HG03066 (cell line): Measurements from ENCODE around the gene OPN1LW.
"Not testable (repeated sequence)": the region's sequence is repeated elsewhere in the genome, so short reads cannot be mapped to it uniquely, and the experiment has no call there.

Source experiments
- ATAC-seq: cut with Tn5 transposase; IDR thresholded peaks from one replicate; pipeline ENCODE4 v1.9.1; 2021; ENCODE audit warnings: low read depth; ENCODE audit not compliant: unreplicated experiment

OPN1LW gene

DNA sequence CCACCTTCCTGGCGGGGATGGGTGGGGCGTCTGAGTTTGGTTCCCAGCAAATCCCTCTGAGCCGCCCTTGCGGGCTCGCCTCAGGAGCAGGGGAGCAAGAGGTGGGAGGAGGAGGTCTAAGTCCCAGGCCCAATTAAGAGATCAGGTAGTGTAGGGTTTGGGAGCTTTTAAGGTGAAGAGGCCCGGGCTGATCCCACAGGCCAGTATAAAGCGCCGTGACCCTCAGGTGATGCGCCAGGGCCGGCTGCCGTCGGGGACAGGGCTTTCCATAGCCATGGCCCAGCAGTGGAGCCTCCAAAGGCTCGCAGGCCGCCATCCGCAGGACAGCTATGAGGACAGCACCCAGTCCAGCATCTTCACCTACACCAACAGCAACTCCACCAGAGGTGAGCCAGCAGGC lies at the start of gene OPN1LW:
TSS of gene OPN1LW (plus strand) at position 234 of the 400 bp plus-strand sequence. CDS start at position 275, 41 bp downstream.
- not testable (repeated sequence) for ATAC-seq

DNA sequence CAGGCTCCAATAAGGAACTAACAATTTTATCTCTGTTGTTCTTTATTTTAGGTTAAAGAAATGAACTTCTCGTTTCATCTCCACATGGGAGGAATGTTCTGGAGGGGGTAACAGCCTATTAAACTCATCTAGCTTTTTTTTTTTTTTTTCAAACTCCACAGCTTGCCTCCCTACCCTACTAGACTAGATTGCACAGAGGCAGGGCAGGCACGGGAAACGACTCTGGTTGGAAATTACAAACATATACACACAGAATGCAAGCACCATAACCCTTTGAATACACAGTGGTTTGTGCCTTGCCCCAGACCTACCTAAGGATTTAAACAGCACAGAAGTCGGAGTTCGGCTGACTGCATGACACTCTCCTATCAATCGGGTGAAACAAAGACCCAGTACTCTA lies 49.2 kb upstream of the OPN1LW start:
- no peak for ATAC-seq

DNA sequence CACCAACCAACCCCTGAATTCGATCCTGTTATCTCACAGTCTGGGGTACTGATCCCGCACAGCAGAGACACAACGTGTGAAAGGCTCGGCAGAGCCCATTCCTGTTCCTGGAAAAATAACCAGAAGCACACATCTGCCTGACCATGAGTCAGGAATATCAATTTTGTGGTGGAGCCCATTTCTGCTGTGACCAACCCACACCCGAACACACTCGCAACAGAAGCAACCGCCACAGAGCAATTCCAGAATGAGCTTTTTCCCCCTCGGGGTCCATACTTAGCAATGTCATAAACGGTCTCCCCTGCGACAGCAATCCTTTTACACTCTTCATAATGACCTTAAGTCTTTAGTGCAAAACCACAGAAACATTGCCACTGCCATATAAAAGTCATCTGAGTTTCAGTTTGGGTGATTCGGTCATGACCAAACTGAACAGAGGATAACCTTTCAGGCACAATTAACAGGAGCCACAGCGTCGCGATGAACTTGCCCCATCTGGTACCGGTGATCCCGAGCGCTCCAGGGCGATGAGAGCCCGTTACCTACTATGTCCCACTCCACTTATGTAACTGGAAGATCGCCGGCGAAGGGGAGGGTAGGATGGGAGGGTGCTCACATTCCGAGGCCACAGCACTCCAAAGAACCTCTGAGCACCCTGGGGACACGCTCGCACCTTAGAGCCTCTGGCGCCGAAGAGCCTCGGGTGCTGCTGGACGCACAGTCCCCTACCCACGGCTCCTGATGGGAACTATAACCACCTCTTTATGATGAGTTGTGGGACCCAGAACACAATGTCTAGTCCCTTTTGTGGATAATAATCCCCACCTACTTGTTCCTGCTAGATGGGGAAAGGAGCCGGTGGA lies 47.7 kb upstream of the OPN1LW start:
- no peak for ATAC-seq

DNA sequence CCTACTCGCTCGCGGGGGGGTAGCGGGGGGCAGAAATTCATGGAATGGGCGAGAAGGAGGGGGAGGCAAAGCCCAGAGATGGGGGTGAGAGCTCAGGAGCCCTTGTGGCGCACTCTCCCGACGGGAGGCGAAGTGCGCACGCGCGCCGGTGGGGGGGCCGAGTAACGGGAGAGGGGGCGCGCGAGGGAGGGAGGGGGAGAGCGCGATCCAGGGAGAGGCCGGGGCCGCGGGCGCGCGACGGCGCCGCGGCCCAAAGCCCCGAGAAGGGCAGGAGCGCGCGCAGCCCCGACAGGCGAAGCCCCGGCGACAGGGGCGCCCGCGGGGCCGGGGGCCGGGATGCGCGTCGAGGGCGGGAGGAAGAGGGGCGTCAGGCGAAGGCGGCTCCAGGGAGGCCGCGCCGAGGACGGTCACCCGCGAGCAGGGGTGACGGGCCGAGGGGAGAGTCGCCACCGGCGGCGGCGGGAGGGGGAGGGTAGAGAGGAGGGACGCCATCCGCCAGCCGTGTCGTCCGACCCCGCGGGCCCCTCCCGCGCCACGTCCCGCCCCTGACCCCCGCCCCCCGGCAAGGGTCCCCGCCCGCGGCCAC lies 46.9 kb upstream of the OPN1LW start:
- peak; percentile 40 for ATAC-seq

DNA sequence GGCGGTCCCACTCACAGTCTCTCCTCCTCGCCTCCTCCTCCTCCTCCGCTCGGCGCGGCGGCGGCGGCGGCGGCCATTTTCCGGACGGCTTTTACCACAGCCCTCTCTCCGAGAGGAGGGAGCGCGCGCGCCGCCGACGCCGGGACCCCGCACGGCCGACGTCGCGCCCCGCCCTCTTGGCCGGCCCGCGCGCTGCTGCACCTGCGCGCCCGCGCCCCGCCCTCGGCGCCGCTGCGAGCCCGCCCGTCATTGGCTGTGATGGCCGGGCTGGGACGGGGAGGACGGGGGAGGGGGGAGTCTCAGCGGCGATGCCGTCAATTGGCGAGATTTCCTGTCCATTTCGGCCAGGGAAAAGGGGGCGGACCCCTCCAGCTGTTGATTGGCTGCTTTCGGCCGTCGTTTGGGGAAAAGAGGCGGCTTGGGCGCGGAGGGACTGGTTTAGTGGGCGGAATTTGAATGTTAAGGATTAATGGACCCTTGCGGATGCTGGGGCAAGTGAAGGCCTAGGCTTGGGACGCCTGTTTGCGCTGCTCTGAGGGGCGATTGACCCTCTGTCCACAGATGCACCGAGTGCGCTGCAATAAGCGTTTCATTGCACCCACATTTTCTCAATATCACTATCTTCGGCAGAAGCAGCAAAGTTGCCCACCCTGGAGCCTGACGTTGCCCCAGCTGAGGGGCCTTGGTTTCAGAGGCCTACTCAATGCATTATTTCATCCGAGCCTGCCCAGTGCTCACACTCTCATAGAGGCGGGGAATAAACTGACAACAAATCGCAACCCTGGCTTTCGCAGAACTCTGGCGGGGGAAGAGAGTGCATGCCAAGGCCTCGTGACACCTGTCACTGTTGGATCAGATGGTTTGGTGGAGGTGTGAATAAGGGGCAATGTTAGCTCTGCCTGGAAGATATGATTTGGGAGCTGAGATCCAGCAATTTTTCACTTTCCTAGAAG lies 46.2 kb upstream of the OPN1LW start, which contains the start of gene MECP2:
TSS of gene MECP2 (minus strand) at position 129 of the 953 bp plus-strand sequence.
- ATAC-seq: peak; percentile 77

DNA sequence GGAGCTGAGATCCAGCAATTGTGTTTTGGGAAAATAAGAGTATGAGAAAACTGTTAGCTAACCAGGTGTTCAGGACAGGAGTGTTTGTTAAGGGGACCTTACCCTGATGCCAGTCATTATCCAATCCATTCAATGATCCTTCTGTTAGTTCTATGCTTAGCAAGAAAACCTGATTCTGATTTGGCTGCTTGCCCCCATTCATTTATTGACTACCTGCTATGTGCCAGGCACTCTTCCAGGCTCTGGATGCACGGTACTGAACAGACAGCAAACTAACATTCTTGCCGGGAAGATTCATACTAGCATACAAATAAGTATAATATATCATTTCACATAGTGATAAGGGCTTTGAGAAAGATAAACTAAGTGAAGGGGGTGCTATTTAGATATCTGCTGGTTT lies 45.5 kb upstream of the OPN1LW start:
- no peak for ATAC-seq

DNA sequence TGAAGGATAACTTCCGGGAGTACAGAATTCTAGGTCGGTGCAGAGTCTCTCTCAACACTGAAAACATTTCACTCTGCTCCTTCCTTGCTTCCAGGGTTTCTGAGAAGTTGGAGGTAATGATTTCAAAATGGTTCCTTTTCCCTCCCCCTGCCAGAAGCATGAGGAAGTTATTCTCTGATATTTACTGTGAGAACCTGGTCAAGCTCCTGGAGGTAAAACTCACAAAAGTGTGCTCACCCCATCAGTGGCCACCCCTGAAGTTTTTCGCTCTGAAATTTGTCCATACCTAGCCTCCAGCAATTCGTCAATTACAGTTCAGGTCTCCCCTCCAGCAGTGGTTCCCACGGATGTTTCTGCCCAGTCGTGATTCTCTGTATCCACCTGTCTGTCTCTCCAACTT lies 30.3 kb upstream of the OPN1LW start:
- no peak for ATAC-seq

DNA sequence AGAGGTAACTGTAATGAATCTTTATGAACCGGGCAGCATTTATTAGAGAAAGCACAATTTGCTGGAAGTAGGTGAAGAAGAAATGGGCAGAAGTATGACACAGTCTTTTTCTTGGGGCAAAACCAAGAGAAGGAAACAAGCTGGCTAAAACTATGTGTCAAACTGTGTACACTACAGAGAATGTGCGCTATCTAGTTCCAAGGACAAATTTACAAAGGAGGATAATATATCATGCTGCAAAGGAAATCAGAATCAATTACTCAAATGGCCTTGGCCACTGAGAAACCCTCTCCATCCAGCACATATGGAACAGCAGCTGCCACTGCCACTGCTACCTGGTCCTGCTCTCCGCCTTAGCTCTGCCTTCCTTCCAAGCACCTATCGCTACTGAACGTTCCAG lies 29.4 kb upstream of the OPN1LW start:
- ATAC-seq: no peak

DNA sequence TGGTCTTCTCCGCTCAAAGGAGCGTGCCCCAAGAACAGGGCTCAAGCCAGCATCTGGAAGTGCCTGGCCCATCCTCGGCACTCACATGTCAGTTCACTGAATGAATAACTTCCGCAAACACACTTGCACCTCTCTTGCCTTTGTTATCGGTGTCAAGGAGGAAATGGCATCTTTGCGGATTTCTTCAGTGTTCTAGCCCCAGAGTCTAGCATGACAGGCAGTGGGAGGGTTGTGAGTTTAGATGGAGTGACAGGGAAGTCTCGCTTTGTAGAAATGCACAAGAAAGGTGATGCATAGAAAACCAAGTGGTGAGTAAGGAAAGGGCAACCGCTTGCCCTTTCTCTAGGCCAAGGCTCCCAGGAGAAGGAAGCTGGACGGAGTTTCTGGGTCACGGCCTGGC lies 29.0 kb upstream of the OPN1LW start:
- no peak for ATAC-seq

DNA sequence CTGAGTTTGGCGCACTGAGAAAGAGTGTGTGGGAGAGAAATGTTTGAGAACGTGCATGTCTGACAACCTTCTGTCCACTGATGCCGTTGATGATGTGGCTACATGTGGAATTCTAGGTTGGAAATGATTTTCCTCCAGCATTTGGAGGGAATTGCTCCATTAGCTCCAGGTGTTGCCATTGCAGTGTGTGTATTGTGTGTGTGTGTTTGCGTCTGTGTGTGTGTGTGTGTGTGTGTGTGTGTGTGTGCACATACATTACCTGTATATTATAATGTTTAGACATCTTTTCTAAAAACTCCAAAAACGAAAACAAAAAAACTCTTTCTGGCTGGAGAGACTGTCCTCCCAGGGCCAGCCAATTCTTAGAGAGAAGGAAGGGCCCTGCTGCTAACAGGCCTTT lies 28.3 kb upstream of the OPN1LW start:
- no peak for ATAC-seq

DNA sequence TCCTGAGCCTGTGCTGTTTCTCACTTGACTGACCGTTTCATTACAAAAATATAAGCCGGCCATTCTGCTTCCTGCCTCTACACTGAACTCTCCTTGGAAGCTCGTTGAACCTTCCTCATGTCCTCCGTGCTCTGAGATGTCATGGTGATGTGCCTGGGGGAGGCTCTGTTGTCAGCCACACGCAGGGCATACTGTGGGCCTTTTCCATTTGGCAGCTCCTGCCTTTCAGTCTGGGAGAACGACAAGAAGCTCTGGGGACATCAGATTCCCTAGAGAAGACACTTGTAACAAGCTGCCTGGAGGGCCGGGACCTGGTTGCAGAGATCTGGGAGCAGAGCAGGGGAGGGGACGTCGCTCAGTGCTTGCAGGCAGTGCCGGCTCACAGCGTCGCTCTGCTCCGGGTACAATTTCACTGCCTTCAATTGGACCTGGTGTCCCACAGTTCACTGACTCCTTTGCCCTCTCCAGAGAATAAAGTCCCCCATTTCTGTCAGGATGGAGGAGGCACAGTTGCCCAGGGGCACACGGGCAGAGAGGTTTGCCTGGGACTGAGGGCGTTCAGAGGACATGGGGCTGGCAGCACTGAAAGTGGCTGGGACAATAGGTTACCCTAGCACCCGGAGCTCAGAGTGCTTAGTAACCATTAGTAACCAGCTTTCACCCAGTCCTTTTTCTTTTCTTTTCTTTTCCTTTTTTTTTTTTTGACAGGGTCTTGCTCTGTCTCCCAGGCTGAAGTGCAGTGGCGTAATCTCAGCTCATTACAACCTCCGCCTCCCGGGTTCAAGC lies 27.4 kb upstream of the OPN1LW start:
- no peak for ATAC-seq

DNA sequence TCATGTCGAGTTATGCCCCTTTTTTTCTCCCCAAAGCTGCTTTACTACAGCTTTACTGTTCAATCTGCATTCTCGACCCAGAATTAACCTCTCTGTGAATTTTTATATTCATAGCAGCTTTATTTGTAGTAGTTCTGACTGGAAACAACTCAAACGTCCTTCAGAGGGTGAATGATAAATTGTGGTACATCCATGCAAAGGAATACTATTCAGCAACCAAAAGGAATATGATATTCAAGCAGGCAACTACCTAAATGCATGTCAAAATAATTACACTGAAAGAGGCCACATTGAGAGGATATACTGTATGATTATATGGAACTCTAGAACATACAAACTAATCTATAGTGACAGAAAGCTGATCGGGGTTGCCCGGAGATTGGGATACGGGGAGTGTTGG lies 26.5 kb upstream of the OPN1LW start:
- no peak for ATAC-seq

DNA sequence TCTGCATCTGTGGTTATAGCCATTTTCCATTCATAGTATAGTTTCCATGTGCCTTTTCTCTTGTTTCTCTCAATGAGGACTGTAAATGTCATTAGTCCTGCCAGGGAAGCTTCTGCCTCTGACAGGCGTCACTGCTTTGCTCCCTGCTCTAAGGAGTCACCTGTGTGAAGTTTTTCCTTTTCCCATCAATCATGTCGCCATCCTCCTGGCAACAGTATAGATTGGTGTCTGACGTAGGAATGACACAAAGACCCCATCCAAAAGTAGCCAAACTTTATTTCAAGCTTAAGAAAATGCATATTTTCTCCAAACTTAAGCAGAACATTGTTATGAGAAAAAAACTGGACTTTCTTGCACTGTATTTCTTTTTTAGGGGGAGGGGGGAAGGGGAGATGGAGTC lies 23.5 kb upstream of the OPN1LW start:
- ATAC-seq: no peak

DNA sequence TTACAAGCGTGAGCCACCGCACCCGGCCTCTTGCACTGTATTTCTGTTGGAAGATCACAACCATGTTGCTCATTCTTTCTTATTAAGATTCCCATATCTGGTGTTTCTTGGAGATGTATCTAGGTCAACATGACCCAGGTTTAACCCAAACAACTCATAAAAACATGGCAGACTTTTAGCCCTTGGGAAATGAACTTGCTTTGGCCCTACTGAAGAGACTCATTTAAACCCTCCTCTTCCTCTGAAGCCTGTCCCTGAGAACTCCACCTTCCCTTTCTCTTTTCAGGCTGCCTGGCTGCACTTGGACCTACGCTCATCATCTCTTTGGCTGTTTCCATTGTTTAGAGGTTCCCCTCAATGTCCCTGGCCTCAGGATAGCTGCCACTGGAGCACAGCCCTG lies 22.8 kb upstream of the OPN1LW start:
- no peak for ATAC-seq

DNA sequence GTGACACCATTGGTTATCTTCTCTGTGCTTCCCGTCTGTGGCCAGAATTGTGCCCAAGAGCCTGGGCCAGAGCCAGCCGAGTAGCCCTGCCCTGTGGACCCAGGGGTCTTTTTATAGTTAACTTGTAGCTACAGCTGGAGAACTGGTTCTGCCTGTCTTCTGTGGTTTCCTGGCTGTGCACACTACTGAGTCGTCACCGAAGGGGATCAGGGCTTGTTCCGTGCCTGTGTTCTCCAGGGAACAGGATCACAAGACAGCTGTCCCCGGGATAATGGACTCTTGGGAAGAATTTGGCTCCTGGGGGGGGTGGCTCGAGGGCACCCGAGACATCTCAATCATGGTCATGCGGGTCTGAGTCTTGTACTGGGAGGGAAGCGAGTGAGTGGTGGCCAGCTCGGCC lies 22.1 kb upstream of the OPN1LW start:
- no peak for ATAC-seq

DNA sequence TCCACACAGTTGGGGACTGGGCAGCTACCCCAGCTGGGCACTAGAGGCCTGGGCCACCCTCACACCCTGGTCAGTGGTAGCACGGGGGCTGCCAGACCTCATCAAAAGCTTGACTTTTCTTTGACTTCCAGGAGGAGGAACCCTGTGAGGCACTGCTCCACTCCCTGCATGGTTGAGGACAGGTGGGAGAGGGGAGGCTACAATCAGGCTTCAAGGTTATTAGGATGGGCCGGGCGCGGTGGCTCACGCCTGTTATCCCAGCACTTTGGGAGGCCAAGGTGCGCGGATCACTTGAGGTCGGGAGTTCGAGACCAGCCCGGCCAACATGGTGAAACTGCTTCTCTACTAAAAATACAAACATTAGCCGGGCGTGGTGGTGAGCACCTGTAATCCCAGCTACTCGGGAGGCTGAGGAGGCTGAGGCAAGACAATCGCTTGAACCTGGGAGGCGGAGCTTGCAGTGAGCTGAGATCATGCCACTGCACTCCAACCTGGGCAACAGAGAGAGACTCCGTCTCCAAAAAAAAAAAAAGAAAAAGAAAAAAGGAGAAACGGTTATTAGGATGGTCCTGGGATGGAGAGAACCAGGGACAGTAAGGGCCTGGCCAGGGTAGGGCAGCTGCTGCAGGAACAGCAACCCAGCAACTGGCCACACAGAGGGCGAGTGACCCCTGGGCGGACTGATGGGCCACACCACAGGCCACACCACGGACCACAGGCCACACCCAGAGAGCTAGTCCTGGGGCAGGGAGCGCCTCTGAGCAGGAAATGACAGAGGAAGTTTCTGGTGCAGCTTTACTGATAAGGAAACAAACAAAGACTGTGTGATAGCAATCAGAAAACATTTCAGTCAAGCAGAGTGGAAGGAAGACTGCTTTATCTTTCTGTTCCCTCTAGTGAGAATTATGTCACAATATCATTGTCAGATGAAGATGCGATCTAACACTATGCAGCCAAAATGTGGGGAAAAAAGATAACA lies 20.5 kb upstream of the OPN1LW start:
- ATAC-seq: no peak

DNA sequence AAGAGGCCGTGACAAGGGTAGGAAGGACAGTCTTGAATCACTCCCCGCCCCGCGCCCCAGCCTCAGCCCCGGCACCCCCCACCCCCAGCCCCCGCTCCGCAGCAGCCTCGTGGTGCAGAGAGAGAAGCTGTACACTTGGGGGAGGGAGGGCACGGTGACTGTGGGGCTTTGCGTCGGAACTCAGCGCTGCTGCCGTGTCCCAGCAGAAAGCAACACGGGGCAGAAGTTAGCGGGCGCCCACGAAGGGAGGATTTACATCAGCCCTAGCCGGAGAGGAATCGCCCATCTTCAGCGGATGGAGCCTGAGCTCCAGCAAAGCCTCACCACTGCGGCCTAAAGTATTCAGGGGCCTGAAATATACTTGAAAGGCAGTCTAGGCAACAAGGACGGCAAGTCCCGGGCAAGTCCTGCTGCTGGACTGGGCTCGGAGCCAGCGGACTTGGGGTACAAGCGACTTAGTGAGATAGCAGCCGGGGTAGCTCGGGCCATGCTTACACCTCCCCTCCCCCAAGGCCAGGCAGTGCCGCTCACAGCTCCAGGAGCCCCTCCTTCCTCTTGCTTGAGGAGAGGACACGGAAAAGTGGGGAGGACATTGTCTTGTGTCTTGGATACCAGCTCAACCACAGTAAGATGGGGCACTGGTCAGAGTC lies 18.5 kb upstream of the OPN1LW start:
- no peak for ATAC-seq

DNA sequence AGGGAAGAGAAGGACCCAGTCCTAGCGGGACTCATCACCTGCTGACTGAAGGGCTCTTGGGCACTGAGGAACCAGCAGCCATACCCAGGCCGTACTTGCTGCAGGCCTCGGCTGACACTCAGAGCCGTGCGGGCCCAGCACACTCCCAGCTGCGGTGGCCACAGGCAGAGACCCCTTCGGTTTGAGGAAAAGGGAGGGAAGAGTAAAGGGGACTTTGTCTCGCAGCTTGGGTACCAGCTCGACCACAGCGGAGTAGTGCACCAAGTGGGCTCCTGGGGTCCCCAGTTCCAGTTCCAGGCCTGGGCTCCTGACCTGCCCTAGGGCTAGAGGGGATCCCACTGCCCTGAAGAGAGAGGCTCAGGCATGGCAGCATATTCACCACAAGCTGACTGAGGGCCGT lies 17.9 kb upstream of the OPN1LW start:
- no peak for ATAC-seq

DNA sequence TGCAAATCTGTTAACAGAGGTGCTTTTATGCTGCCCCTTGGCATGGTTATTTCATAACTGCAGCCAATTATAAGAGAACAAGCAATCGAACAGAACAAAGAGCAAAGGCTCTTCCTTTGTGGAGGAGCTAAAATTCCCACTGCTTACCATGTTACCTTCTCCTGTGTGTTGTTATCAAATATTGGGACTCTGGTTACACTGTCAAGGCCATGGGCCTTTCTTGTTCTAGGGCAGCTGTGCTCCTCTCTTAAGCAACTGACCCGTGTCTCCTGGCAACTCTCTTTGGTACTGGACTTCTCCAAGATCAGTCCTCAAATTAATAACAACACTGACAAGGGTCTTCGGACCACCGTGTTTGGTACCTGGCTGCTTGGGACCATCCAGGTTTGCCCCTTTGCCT lies 12.1 kb upstream of the OPN1LW start:
- no peak for ATAC-seq
